SK-N-SH (cell line): ENCODE data around the gene SPEG. TPM values are rescaled to one million over a fixed set of nuclear protein-coding genes. Genes with fewer than 3 reads are reported as not detected.

Experiments used
- CTCF ChIA-PET: fragments of 300-600, 350-600 bp; formaldehyde crosslinking; extraction: SDS; loops from one replicate; lab custom pipeline; 2021; lab: Yijun Ruan, JAX
- POLR2A ChIA-PET: fragments of 350-600 bp; sonication (Branson Sonifier 250); formaldehyde crosslinking; extraction: SDS; loops from one replicate; lab custom pipeline; 2020; ENCODE audit warnings: antibody characterized with exemption, inconsistent platforms; lab: Yijun Ruan, JAX
- DNase-seq: peaks from one replicate; pipeline ENCODE4 v3.0.0; 2012
- H2AFZ ChIP-seq: fragments of 200-600 bp; sonication (generic); 2 replicates; pipeline ENCODE4 v1.8.1; 2016; ENCODE audit warnings: antibody characterized with exemption, mild to moderate bottlenecking, low read depth
- H3F3A ChIP-seq: fragments of 200-600 bp; sonication (generic); replicated peaks from 2 replicates; pipeline ENCODE3; 2016; ENCODE audit warnings: antibody characterized with exemption, mild to moderate bottlenecking; ENCODE audit not compliant: insufficient read depth
- H3K27ac ChIP-seq, 2 experiments: fragments of 200-500 bp in 1 of 2; fragments of 200-600 bp in 1 of 2; sonication (Bioruptor generic) in 1 of 2; sonication (generic), shearing (Covaris generic) in 1 of 2; 2 replicates each; pipeline versions ENCODE4 v1.5.1 to v1.6.1; 2014 to 2016; ENCODE audit warnings: low read depth in 2 of 2, inconsistent platforms in 1 of 2, low read length in 1 of 2, mild to moderate bottlenecking in 1 of 2, mixed read lengths in 1 of 2
- H3K27me3 ChIP-seq: fragments of 200-600 bp; sonication (generic), shearing (Covaris generic); 2 replicates; pipeline ENCODE4 v1.6.1; 2016; ENCODE audit warnings: mixed run types; ENCODE audit not compliant: insufficient read depth
- H3K36me3 ChIP-seq, 2 experiments: fragments of 200-500 bp in 1 of 2; fragments of 200-600 bp in 1 of 2; sonication (Bioruptor generic) in 1 of 2; sonication (generic) in 1 of 2; replicated peaks in 1 of 2; 2 replicates each; pipeline versions ENCODE3 to v1.5.1; 2014 to 2016; ENCODE audit warnings: low read length in 1 of 2, mild to moderate bottlenecking in 1 of 2; ENCODE audit not compliant: insufficient read depth in 2 of 2, control insufficient read depth in 1 of 2
- H3K4me1 ChIP-seq, 2 experiments: fragments of 200-500 bp in 1 of 2; fragments of 200-600 bp in 1 of 2; sonication (Bioruptor generic) in 1 of 2; sonication (generic), shearing (Covaris generic) in 1 of 2; 2 replicates each; pipeline versions ENCODE4 v1.5.1 to v1.6.1; 2014 to 2016; ENCODE audit warnings: low read depth in 1 of 2, low read length in 1 of 2, mixed run types in 1 of 2; ENCODE audit not compliant: insufficient read depth in 2 of 2, control insufficient read depth in 1 of 2
- H3K4me2 ChIP-seq: fragments of 200-600 bp; sonication (generic), shearing (Covaris generic); 2 replicates; pipeline ENCODE4 v1.6.1; 2017; ENCODE audit warnings: mixed run types
- H3K4me3 ChIP-seq, 2 experiments: fragments of 200-500 bp in 1 of 2; fragments of 200-600 bp in 1 of 2; sonication (Bioruptor generic) in 1 of 2; sonication (generic), shearing (Covaris generic) in 1 of 2; 2 replicates each; pipeline versions ENCODE4 v1.5.1 to v1.8.1; 2014 to 2016; ENCODE audit warnings: low read depth in 2 of 2, inconsistent platforms in 1 of 2, low read length in 1 of 2, mild to moderate bottlenecking in 1 of 2, mixed read lengths in 1 of 2, moderate library complexity in 1 of 2
- H3K79me2 ChIP-seq: fragments of 200-600 bp; sonication (generic); 2 replicates; pipeline ENCODE4 v1.8.1; 2017; ENCODE audit warnings: mild to moderate bottlenecking; ENCODE audit not compliant: insufficient read depth
- H3K9ac ChIP-seq: fragments of 200-600 bp; sonication (generic); 2 replicates; pipeline ENCODE4 v1.6.1; 2017; ENCODE audit warnings: mixed run types
- H3K9me2 ChIP-seq: fragments of 200-600 bp; sonication (generic); 2 replicates; pipeline ENCODE4 v1.6.1; 2017; ENCODE audit warnings: mixed run types
- H3K9me3 ChIP-seq: fragments of 200-600 bp; sonication (generic); 2 replicates; pipeline ENCODE4 v1.6.1; 2017; ENCODE audit warnings: mixed run types, mild to moderate bottlenecking, moderate library complexity
- H4K20me1 ChIP-seq: fragments of 200-600 bp; sonication (generic); 2 replicates; pipeline ENCODE4 v1.6.1; 2017; ENCODE audit warnings: mild to moderate bottlenecking, mixed run types; ENCODE audit not compliant: insufficient read depth
- EZH2phosphoT487 ChIP-seq: fragments of 200-600 bp; sonication (generic); IDR thresholded peaks from 2 replicates; pipeline ENCODE4 v1.6.1; 2017; ENCODE audit warnings: low read depth, mixed run types, mild to moderate bottlenecking, antibody characterized with exemption, moderate library complexity, borderline replicate concordance
- MXI1 ChIP-seq: IDR thresholded peaks from 2 replicates; pipeline ENCODE4 v1.6.1; 2012; ENCODE audit warnings: mild to moderate bottlenecking, low read depth, low read length, improper control_type of control experiment
- PBX3 ChIP-seq: IDR thresholded peaks from 2 replicates; pipeline ENCODE4; 2012
- RAD21 ChIP-seq: IDR thresholded peaks from 2 replicates; pipeline ENCODE4 v1.6.1; 2012; ENCODE audit warnings: mild to moderate bottlenecking, low read length
- RFX5 ChIP-seq: IDR thresholded peaks from 2 replicates; pipeline ENCODE4 v1.6.1; 2012; ENCODE audit warnings: mild to moderate bottlenecking, improper control_type of control experiment, low read length
- WGBS: methylation state at CpG from one replicate; pipeline ENCODE4 v1.1.6; 2017; ENCODE audit warnings: low lambda C conversion rate; 5-methylcytosine and 5-hydroxymethylcytosine counted together
- polyA plus RNA-seq, 3 experiments: library from polyadenylated mRNA; depleted of rRNA; stranded (reverse); fragments of >200 nt; gene quantifications; 2 replicates each; pipeline ENCODE4 v1.2.3, GENCODE V29; 2012
- TF ChIP-seq, protein P1 (sequence below): IDR thresholded peaks from 2 replicates; pipeline ENCODE4 v1.6.1; 2012; ENCODE audit warnings: mild to moderate bottlenecking, low read depth, low read length, moderate library complexity

SPEG gene
- polyA plus RNA-seq, 1 of the 3 experiments (the other 2 are of a cell fraction): 107 TPM

DNA sequence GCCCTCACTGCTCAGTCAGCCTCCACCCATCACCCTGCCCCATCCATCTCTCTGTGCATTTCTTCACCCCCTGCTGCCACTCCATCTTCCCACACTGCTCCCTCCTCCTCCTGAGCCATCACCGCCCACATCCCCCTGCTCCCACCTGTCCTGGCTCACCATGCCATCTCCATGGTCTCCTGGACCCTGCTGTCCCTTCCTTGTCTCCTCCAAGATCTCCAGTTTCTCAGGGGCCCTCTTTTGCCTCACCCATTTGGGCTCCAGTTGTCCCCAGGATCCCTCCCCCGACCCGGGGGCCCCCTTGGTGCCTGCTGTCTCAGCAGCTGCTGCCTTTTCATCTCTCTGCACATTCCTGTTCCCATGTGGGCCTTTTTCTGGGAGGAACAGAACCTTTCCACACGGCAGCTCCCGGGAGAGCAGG is 10.6 kb downstream of the SPEG start:
- Histone ChIP-seq H3K79me2 (peaks cover 20% of the 10 kb centered on the region; the same call in 1 of the 2 replicates), H3K36me3 (peaks cover 13 to 27% of the 10 kb centered on the region in 2 experiments), H3F3A (no peaks in the 10 kb centered on the region), H4K20me1 (no peaks in the 10 kb centered on the region), H2AFZ (no peak overlapping the region), H3K4me2 (peak overlapping the region; percentile 96), H3K4me3 (0 out of 4 replicates have a peak overlapping the region, but pooled peaks of 1 of the 2 experiments have one; percentile 7)
- TF ChIP-seq, protein P1, sequence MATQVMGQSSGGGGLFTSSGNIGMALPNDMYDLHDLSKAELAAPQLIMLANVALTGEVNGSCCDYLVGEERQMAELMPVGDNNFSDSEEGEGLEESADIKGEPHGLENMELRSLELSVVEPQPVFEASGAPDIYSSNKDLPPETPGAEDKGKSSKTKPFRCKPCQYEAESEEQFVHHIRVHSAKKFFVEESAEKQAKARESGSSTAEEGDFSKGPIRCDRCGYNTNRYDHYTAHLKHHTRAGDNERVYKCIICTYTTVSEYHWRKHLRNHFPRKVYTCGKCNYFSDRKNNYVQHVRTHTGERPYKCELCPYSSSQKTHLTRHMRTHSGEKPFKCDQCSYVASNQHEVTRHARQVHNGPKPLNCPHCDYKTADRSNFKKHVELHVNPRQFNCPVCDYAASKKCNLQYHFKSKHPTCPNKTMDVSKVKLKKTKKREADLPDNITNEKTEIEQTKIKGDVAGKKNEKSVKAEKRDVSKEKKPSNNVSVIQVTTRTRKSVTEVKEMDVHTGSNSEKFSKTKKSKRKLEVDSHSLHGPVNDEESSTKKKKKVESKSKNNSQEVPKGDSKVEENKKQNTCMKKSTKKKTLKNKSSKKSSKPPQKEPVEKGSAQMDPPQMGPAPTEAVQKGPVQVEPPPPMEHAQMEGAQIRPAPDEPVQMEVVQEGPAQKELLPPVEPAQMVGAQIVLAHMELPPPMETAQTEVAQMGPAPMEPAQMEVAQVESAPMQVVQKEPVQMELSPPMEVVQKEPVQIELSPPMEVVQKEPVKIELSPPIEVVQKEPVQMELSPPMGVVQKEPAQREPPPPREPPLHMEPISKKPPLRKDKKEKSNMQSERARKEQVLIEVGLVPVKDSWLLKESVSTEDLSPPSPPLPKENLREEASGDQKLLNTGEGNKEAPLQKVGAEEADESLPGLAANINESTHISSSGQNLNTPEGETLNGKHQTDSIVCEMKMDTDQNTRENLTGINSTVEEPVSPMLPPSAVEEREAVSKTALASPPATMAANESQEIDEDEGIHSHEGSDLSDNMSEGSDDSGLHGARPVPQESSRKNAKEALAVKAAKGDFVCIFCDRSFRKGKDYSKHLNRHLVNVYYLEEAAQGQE: no peak
- no peak for TF ChIP-seq PBX3
- TF ChIP-seq, all 33 proteins: peak for 0
- Histone ChIP-seq H3K9me2 (no peaks in the 10 kb centered on the region), H3K27me3 (no peaks in the 10 kb centered on the region), H3K9ac (peak overlapping the region; percentile 37), H3K27ac (peak overlapping the region; percentile 60 to 75; a peak in 3 of 4 replicates), H3K4me1 (peaks cover 45 to 47% of the 10 kb centered on the region in 2 experiments), H3K9me3 (no peaks in the 10 kb centered on the region)
- DNase-seq: no peak
- 72% methylated on average over 5 of the region's 5 CpGs for WGBS
- POLR2A ChIA-PET: interaction anchor here (0.6 to 1.4 kb wide), 3 partner anchors 13 to 1069 kb away, joined by 3 to 6 read pairs (median 4); no protein-coding TSS in a partner anchor
- CTCF ChIA-PET: interaction anchor here (0.7 to 12.5 kb wide), 6 partner anchors 11 to 84 kb away, joined by 3 to 95 read pairs (median 6); no protein-coding TSS in a partner anchor

DNA sequence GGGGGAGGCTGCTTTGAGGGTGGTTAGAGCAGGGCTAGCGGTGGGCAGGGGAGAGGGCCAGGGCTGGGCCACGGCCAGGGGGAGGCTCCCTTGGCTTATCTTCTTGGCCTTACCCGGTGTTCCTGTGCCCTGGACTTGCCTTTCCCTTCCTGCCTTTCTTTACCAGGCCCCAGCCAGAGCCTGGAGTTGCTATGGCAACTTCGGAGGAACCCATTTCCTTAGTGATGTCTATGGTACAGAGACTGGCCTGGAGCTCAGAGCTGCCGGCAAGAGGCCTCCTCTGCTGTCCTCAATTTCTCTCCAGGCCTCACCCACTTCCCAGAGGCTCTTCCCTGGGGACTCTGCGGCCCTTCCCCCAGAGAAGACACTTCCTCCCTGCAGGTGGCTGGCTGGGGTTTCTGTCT is 11.5 kb downstream of the SPEG start:
- peak; percentile 35; the same call in 1 of the 2 replicates for TF ChIP-seq MXI1
- peak; percentile 52 for TF ChIP-seq RAD21
- no peak for TF ChIP-seq EZH2phosphoT487
- TF ChIP-seq RFX5: peak; percentile 44; the same call in 1 of the 2 replicates
- peaks cover 21 to 35% of the 10 kb centered on the region in 2 experiments for H3K36me3 ChIP-seq
- H3K4me1 ChIP-seq: peaks cover 42 to 47% of the 10 kb centered on the region in 2 experiments
- H3K9ac ChIP-seq: peak overlapping the region; percentile 37
- 31% methylated on average over 4 of the region's 6 CpGs for WGBS
- peaks cover 5% of the 10 kb centered on the region for H3F3A ChIP-seq
- no peaks in the 10 kb centered on the region for H3K9me3 ChIP-seq
- H3K27ac ChIP-seq: peak overlapping the region; percentile 60 to 75
- peak; percentile 92 for DNase-seq
- no peaks in the 10 kb centered on the region for H4K20me1 ChIP-seq
- no peak overlapping the region for H2AFZ ChIP-seq
- ChIA-PET CTCF (interaction anchor here (0.9 to 12.5 kb wide), 8 partner anchors 10 to 83 kb away, joined by 3 to 95 read pairs (median 6); no protein-coding TSS in a partner anchor), POLR2A (interaction anchor here (0.8 kb wide), 1 partner anchor 81 kb away, joined by 4 read pairs; no protein-coding TSS in a partner anchor)
- no peaks in the 10 kb centered on the region for H3K9me2 ChIP-seq
- peaks cover 20% of the 10 kb centered on the region; the same call in 1 of the 2 replicates for H3K79me2 ChIP-seq
- peak overlapping the region; percentile 96 for H3K4me2 ChIP-seq
- no peaks in the 10 kb centered on the region for H3K27me3 ChIP-seq
- peak overlapping the region in 1 of 2 experiments; percentile 20; a peak in 2 of 4 replicates for H3K4me3 ChIP-seq
